Smooth muscle cell (in vitro differentiated cells): ENCODE data around the gene SLC9A3. TPM values are rescaled to one million over a fixed set of nuclear protein-coding genes. Genes with fewer than 3 reads are reported as not detected.

Experiments
- DNase-seq: peaks from one replicate; lab custom pipeline; 2025; ENCODE audit not compliant: unreplicated experiment; lab: John Stamatoyannopoulos, UW
- H2AFZ ChIP-seq: fragments of 200-600 bp; sonication (generic); 2 replicates; pipeline ENCODE4 v1.6.0; 2016; ENCODE audit warnings: antibody characterized with exemption, low read depth, mild to moderate bottlenecking
- H3F3A ChIP-seq: fragments of 200-600 bp; sonication (generic); 2 replicates; pipeline ENCODE4 v1.6.0; 2017; ENCODE audit warnings: antibody characterized with exemption, low read depth
- H3K27ac ChIP-seq: fragments of 200-600 bp; sonication (generic); 2 replicates; pipeline ENCODE4 v1.5.1; 2016; ENCODE audit warnings: low read depth, mild to moderate bottlenecking
- H3K27me3 ChIP-seq: fragments of 200-600 bp; sonication (generic); 2 replicates; pipeline ENCODE4 v1.6.1; 2016; ENCODE audit warnings: low read depth, mild to moderate bottlenecking
- H3K36me3 ChIP-seq: fragments of 200-600 bp; sonication (generic); 2 replicates; pipeline ENCODE4 v1.5.1; 2016; ENCODE audit warnings: low read depth
- H3K4me1 ChIP-seq: fragments of 200-600 bp; sonication (generic); 2 replicates; pipeline ENCODE4 v1.5.1; 2016; ENCODE audit warnings: low read depth
- H3K4me2 ChIP-seq: fragments of 200-600 bp; sonication (generic); 2 replicates; pipeline ENCODE4 v1.6.0; 2016; ENCODE audit warnings: mild to moderate bottlenecking
- H3K4me3 ChIP-seq: fragments of 200-600 bp; sonication (generic); 2 replicates; pipeline ENCODE4 v1.5.1; 2016; ENCODE audit warnings: mild to moderate bottlenecking
- H3K79me2 ChIP-seq: fragments of 200-600 bp; sonication (generic); 2 replicates; pipeline ENCODE4 v1.6.0; 2016; ENCODE audit warnings: low read depth, mild to moderate bottlenecking
- H3K9ac ChIP-seq: fragments of 200-600 bp; sonication (generic); 2 replicates; pipeline ENCODE4 v1.6.0; 2016; ENCODE audit warnings: low read depth
- H3K9me3 ChIP-seq: fragments of 200-600 bp; sonication (generic); replicated peaks from 2 replicates; pipeline ENCODE4 v1.5.1; 2016; ENCODE audit warnings: low read depth
- H4K20me1 ChIP-seq: fragments of 200-600 bp; sonication (generic); 2 replicates; pipeline ENCODE4 v1.6.0; 2016; ENCODE audit warnings: low read depth
- WGBS: methylation state at CpG from one replicate; pipeline ENCODE4 v1.1.7; 2016; ENCODE audit warnings: low lambda C conversion rate; 5-methylcytosine and 5-hydroxymethylcytosine counted together
- polyA plus RNA-seq: library from polyadenylated mRNA; unstranded; fragments of >200 nt; fragmentation: Nextera tagmentation; extraction: Ambion mirVana; gene quantifications from 2 replicates; pipeline ENCODE4 v1.2.1, GENCODE V29; 2016
- total RNA-seq: library from RNA; depleted of rRNA; stranded (reverse); fragments of >200 nt; gene quantifications from 2 replicates; pipeline ENCODE4 v1.2.3, GENCODE V29; 2014
- TF ChIP-seq, protein P1 (sequence below): fragments of 200-600 bp; sonication (generic); IDR thresholded peaks from 2 replicates; pipeline ENCODE4 v1.5.1; 2017; ENCODE audit warnings: borderline replicate concordance, mild to moderate bottlenecking, antibody characterized with exemption; ENCODE audit not compliant: insufficient read depth, poor library complexity, severe bottlenecking

SLC9A3 gene
- total and polyA plus RNA-seq, 2 experiments from 2014 or later: 1.1 to 1.8 TPM

- H3F3A ChIP-seq: no peaks in the 10 kb centered on the region
- H3K36me3 ChIP-seq: no peaks in the 10 kb centered on the region
- no peaks in the 10 kb centered on the region for H3K9me3 ChIP-seq
- H3K27me3 ChIP-seq: peaks cover 12% of the 10 kb centered on the region
- DNase-seq: no peak
- no peak overlapping the region for H3K27ac ChIP-seq
- H3K4me2 ChIP-seq: no peak overlapping the region
- H4K20me1 ChIP-seq: peaks cover 25% of the 10 kb centered on the region
- no peak overlapping the region for H3K9ac ChIP-seq
- H3K79me2 ChIP-seq: no peaks in the 10 kb centered on the region
- H2AFZ ChIP-seq: no peak overlapping the region
- H3K4me3 ChIP-seq: no peak overlapping the region
- H3K4me1 ChIP-seq: peaks cover 4% of the 10 kb centered on the region
- TF ChIP-seq, protein P1, sequence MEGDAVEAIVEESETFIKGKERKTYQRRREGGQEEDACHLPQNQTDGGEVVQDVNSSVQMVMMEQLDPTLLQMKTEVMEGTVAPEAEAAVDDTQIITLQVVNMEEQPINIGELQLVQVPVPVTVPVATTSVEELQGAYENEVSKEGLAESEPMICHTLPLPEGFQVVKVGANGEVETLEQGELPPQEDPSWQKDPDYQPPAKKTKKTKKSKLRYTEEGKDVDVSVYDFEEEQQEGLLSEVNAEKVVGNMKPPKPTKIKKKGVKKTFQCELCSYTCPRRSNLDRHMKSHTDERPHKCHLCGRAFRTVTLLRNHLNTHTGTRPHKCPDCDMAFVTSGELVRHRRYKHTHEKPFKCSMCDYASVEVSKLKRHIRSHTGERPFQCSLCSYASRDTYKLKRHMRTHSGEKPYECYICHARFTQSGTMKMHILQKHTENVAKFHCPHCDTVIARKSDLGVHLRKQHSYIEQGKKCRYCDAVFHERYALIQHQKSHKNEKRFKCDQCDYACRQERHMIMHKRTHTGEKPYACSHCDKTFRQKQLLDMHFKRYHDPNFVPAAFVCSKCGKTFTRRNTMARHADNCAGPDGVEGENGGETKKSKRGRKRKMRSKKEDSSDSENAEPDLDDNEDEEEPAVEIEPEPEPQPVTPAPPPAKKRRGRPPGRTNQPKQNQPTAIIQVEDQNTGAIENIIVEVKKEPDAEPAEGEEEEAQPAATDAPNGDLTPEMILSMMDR: no peak
- WGBS: 85% methylated on average over 14 of the region's 18 CpGs
These were observed 45.2 kb downstream of the SLC9A3 start for GRCh38 chr5:478982-479535.

GRCh38 chr5:478369-478981 lies 45.8 kb downstream of the SLC9A3 start:
- WGBS: 93% methylated on average over 16 of the region's 18 CpGs
- H3K9me3 ChIP-seq: no peaks in the 10 kb centered on the region
- no peak overlapping the region for H3K4me2 ChIP-seq
- H3K9ac ChIP-seq: no peak overlapping the region
- H4K20me1 ChIP-seq: peaks cover 31% of the 10 kb centered on the region
- H3K36me3 ChIP-seq: no peaks in the 10 kb centered on the region
- no peak overlapping the region for H3K4me3 ChIP-seq
- H3K79me2 ChIP-seq: no peaks in the 10 kb centered on the region
- no peak overlapping the region for H2AFZ ChIP-seq
- H3K27me3 ChIP-seq: peaks cover 12% of the 10 kb centered on the region
- no peaks in the 10 kb centered on the region for H3F3A ChIP-seq
- H3K4me1 ChIP-seq: peaks cover 8% of the 10 kb centered on the region
- TF ChIP-seq, protein P1: no peak
- no peak overlapping the region for H3K27ac ChIP-seq
- no peak for DNase-seq

GRCh38 chr5:477871-478270 lies 46.4 kb downstream of the SLC9A3 start:
- H3K9ac ChIP-seq: no peak overlapping the region
- peaks cover 9% of the 10 kb centered on the region for H3K4me1 ChIP-seq
- H3F3A ChIP-seq: no peaks in the 10 kb centered on the region
- H3K27ac ChIP-seq: no peak overlapping the region
- no peaks in the 10 kb centered on the region for H3K9me3 ChIP-seq
- no peak overlapping the region for H3K4me3 ChIP-seq
- H3K27me3 ChIP-seq: peaks cover 12% of the 10 kb centered on the region
- H3K4me2 ChIP-seq: no peak overlapping the region
- no peak overlapping the region for H2AFZ ChIP-seq
- TF ChIP-seq, protein P1: no peak
- H4K20me1 ChIP-seq: peaks cover 31% of the 10 kb centered on the region
- 93% methylated on average over 13 of the region's 13 CpGs for WGBS
- no peaks in the 10 kb centered on the region for H3K36me3 ChIP-seq
- no peaks in the 10 kb centered on the region for H3K79me2 ChIP-seq
- no peak for DNase-seq

DNA sequence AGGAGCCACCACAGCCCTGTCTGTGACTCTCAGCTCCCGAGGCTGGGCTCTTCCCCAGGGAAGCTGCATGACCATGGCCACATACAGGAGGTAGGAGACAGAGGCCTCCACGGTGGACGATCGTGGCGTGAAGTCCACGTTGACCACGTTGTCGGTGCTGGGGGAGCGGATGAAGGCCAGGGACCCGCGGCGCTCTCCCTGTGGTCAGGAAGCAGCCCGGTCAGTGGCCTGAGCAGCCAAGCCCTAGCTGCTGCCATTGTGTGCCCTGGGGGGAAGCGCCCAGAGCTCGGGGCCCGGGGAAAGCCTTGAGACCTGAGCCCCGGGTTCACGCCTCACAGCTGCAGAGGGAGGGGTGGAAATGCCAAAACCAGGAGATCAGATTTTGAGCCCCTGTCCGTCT lies 47.0 kb downstream of the SLC9A3 start:
- Histone ChIP-seq H4K20me1 (peaks cover 31% of the 10 kb centered on the region), H3K9ac (no peak overlapping the region), H3K36me3 (no peaks in the 10 kb centered on the region), H3K9me3 (no peaks in the 10 kb centered on the region), H3K4me2 (no peak overlapping the region), H2AFZ (no peak overlapping the region), H3K79me2 (peaks cover 1% of the 10 kb centered on the region), H3F3A (no peaks in the 10 kb centered on the region), H3K27me3 (peaks cover 12% of the 10 kb centered on the region), H3K4me1 (peaks cover 10% of the 10 kb centered on the region), H3K27ac (no peak overlapping the region), H3K4me3 (no peak overlapping the region)
- no peak for DNase-seq
- WGBS: 90% methylated on average over 19 of the region's 19 CpGs
- TF ChIP-seq, protein P1: no peak
